ENCODE measurements around the gene IPCEF1. TPM values are rescaled to one million over a fixed set of nuclear protein-coding genes. Genes with fewer than 3 reads are reported as not detected.

IPCEF1 gene
- total RNA-seq, 1 experiment from 2014 or later = 0.28 TPM

DNA sequence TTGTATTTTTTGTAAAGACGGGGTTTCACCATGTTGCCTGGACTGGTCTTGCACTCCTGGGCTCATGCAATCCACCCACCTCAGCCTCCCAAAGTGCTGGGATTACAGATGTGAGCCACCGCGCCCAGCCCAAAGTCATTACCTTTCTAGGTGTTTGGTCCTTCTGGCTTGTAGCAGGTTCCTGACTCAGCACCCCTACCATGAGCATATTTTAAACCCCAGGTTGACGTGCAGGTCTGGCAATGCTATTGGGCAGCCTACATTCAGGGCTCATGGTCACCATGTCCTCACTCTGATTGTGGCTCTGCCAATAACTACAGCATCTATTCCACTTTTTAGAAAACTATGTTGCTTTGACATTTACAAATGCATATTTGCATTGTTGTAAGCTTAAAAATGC, 59.4 kb downstream of the IPCEF1 start:
- Histone ChIP-seq H3K27ac (ENCODE audit: low read length) (no peak overlapping the region), H3K27me3 (ENCODE audit: control insufficient read depth, insufficient read depth, low read length) (no peaks in the 10 kb centered on the region), H3K36me3 (ENCODE audit: control insufficient read depth, insufficient read depth, low read length) (no peaks in the 10 kb centered on the region), H3K4me1 (ENCODE audit: control insufficient read depth, insufficient read depth, low read length) (peaks cover 22% of the 10 kb centered on the region), H3K9me3 (ENCODE audit: control insufficient read depth, insufficient read depth, low read depth, low read length) (no peaks in the 10 kb centered on the region), H3K4me3 (ENCODE audit: low read depth in 2 of 2, low read length in 2 of 2) (no peak overlapping the region)
- no peak for TF ChIP-seq TCF7L2 (IDR thresholded peaks at IDR 0.05; ENCODE audit: low read depth, low read length)
- no peak for TF ChIP-seq POLR2AphosphoS5 (IDR thresholded peaks at IDR 0.05; ENCODE audit: low read depth, low read length)
- TF ChIP-seq, protein P1, sequence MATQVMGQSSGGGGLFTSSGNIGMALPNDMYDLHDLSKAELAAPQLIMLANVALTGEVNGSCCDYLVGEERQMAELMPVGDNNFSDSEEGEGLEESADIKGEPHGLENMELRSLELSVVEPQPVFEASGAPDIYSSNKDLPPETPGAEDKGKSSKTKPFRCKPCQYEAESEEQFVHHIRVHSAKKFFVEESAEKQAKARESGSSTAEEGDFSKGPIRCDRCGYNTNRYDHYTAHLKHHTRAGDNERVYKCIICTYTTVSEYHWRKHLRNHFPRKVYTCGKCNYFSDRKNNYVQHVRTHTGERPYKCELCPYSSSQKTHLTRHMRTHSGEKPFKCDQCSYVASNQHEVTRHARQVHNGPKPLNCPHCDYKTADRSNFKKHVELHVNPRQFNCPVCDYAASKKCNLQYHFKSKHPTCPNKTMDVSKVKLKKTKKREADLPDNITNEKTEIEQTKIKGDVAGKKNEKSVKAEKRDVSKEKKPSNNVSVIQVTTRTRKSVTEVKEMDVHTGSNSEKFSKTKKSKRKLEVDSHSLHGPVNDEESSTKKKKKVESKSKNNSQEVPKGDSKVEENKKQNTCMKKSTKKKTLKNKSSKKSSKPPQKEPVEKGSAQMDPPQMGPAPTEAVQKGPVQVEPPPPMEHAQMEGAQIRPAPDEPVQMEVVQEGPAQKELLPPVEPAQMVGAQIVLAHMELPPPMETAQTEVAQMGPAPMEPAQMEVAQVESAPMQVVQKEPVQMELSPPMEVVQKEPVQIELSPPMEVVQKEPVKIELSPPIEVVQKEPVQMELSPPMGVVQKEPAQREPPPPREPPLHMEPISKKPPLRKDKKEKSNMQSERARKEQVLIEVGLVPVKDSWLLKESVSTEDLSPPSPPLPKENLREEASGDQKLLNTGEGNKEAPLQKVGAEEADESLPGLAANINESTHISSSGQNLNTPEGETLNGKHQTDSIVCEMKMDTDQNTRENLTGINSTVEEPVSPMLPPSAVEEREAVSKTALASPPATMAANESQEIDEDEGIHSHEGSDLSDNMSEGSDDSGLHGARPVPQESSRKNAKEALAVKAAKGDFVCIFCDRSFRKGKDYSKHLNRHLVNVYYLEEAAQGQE (IDR thresholded peaks at IDR 0.05; ENCODE audit: insufficient read depth in 1 of 2, low read depth in 2 of 2, low read length in 1 of 2) = no peak
- no peak for TF ChIP-seq SIN3A (IDR thresholded peaks at IDR 0.05; ENCODE audit: borderline replicate concordance, insufficient read depth, low read depth, low read length)
- TF ChIP-seq, protein P2, sequence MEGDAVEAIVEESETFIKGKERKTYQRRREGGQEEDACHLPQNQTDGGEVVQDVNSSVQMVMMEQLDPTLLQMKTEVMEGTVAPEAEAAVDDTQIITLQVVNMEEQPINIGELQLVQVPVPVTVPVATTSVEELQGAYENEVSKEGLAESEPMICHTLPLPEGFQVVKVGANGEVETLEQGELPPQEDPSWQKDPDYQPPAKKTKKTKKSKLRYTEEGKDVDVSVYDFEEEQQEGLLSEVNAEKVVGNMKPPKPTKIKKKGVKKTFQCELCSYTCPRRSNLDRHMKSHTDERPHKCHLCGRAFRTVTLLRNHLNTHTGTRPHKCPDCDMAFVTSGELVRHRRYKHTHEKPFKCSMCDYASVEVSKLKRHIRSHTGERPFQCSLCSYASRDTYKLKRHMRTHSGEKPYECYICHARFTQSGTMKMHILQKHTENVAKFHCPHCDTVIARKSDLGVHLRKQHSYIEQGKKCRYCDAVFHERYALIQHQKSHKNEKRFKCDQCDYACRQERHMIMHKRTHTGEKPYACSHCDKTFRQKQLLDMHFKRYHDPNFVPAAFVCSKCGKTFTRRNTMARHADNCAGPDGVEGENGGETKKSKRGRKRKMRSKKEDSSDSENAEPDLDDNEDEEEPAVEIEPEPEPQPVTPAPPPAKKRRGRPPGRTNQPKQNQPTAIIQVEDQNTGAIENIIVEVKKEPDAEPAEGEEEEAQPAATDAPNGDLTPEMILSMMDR (IDR thresholded peaks at IDR 0.05) = no peak
- DNase-seq (ENCODE audit: low read depth, low spot score) = no peak
- intact Hi-C loops (cut with micrococcal nuclease; ENCODE audit: unreplicated experiment) = no loop called here
- ATAC-seq = no peak
- in situ Hi-C loops (cut with HindIII; ENCODE audit: low pct_unique_long_range_greater_than_20kb, low sequenced_read_pairs) = no loop called here
- no TSS peak for BruUV-seq (replicated peaks)
- ChIA-PET POLR2A (no interaction called here), CTCF (no interaction called here)

DNA sequence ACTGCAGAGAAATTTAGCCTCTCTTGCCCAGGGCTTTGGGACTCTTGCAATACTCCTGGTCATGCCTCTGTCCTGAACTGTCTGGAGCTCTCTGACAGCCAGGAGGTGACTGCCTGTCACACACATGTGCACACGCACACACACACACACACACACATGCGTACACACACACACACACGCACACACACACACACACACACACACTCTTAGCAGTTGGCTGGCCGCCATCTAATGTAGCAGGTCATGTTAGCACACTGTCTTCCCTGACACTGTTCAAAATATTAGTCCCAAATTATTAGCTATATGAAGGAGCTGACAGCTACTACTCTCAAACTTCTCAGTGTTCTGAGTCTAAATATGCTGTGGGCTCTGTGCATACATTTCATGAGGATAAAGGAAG, 60.9 kb downstream of the IPCEF1 start:
- Histone ChIP-seq H3K9me3 (ENCODE audit: control insufficient read depth, insufficient read depth, low read depth, low read length) (no peaks in the 10 kb centered on the region; the same call in 1 of the 2 replicates), H3K27me3 (ENCODE audit: control insufficient read depth, insufficient read depth, low read length) (no peaks in the 10 kb centered on the region), H3K4me1 (ENCODE audit: control insufficient read depth, insufficient read depth, low read length) (peaks cover 23% of the 10 kb centered on the region), H3K27ac (ENCODE audit: low read length) (no peak overlapping the region), H3K36me3 (ENCODE audit: control insufficient read depth, insufficient read depth, low read length) (no peaks in the 10 kb centered on the region), H3K4me3 (ENCODE audit: low read depth in 2 of 2, low read length in 2 of 2) (no peak overlapping the region)
- ChIA-PET CTCF (interaction anchor here (0.6 kb wide), 1 partner anchor 17 kb away, joined by 3 read pairs; no protein-coding TSS in a partner anchor), POLR2A (no interaction called here)
- intact Hi-C loops (cut with micrococcal nuclease; ENCODE audit: unreplicated experiment) (no loop called here), in situ Hi-C loops (cut with HindIII; ENCODE audit: low pct_unique_long_range_greater_than_20kb, low sequenced_read_pairs) (no loop called here)
- BruUV-seq (replicated peaks) = no TSS peak
- ATAC-seq (no peak), DNase-seq (ENCODE audit: low read depth, low spot score) (no peak)
- no peak for TF ChIP-seq POLR2AphosphoS5 (IDR thresholded peaks at IDR 0.05; ENCODE audit: low read depth, low read length)

DNA sequence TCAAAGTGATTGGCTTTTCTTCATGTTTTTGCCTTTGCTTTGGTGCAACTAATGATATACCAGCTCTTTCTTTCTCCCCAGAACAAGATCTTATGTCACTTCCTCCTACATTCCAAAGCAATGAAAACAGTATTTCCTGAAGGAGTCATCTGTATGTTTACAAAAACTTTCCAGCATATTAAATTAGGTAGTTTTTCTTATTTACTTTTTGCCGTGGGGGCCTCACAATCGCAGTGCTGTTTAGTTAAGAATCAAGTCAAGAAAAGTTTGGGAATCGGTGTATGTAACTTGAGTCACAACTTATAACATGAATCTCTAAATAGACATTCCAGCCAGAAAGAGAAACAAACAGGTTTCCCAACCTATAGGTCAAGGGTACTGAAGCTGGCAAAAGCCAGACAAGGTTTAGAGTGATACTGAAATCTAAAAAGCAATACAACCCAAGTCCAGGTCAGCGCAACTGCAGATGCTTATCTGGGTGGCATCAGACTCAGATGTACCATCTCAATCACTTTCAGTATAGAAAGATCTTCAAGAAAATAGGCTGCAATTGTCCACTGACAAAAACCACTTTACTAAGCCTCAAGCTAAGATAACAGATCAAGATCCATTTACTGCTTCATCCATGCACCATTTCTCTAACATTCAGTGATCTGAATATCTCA, 63.6 kb downstream of the IPCEF1 start:
- CTCF ChIA-PET = no interaction called here
- TF ChIP-seq TCF7L2 (IDR thresholded peaks at IDR 0.05; ENCODE audit: low read depth, low read length) = peak; percentile 36; the same call in 1 of the 2 replicates
- TF ChIP-seq SIN3A (IDR thresholded peaks at IDR 0.05; ENCODE audit: borderline replicate concordance, insufficient read depth, low read depth, low read length) = no peak
- Histone ChIP-seq H3K9me3 (ENCODE audit: control insufficient read depth, insufficient read depth, low read depth, low read length) (no peaks in the 10 kb centered on the region; the same call in 1 of the 2 replicates), H3K4me3 (ENCODE audit: low read depth in 2 of 2, low read length in 2 of 2) (peak overlapping the region in 1 of 2 experiments; percentile 36; a peak in 2 of 4 replicates), H3K27me3 (ENCODE audit: control insufficient read depth, insufficient read depth, low read length) (no peaks in the 10 kb centered on the region), H3K36me3 (ENCODE audit: control insufficient read depth, insufficient read depth, low read length) (no peaks in the 10 kb centered on the region), H3K4me1 (ENCODE audit: control insufficient read depth, insufficient read depth, low read length) (peaks cover 18% of the 10 kb centered on the region), H3K27ac (ENCODE audit: low read length) (peak overlapping the region; percentile 72)
- peak; percentile 85 for ATAC-seq
- BruUV-seq (replicated peaks) = no TSS peak
- intact Hi-C loops (cut with micrococcal nuclease; ENCODE audit: unreplicated experiment) (no loop called here), in situ Hi-C loops (cut with HindIII; ENCODE audit: low pct_unique_long_range_greater_than_20kb, low sequenced_read_pairs) (no loop called here)
- POLR2A ChIA-PET = no interaction called here
- DNase-seq (ENCODE audit: low read depth, low spot score) = peak; percentile 66
